Ovary (tissue), 9 donors: Measurements from ENCODE around the gene GANC. TPM values are rescaled to one million over a fixed set of nuclear protein-coding genes. Genes with fewer than 3 reads are reported as not detected.

Experiments
- DNase-seq, 5 donors: peaks; one replicate each; pipeline ENCODE4 v3.0.0-alpha.2; 2019 to 2020
- H3K27ac ChIP-seq, 2 donors: fragments of 200-600 bp; one replicate each; pipeline versions ENCODE4 v1.5.1 to v1.8.0; 2019 to 2022
- H3K27me3 ChIP-seq: fragments of 200-600 bp; one replicate; pipeline ENCODE4 v1.8.0; 2022
- H3K36me3 ChIP-seq: fragments of 200-600 bp; sonication (generic); one replicate; pipeline ENCODE4 v1.5.1; 2019
- H3K4me1 ChIP-seq: one replicate; pipeline ENCODE4 v1.8.1; 2013; ENCODE audit warnings: mild to moderate bottlenecking, moderate library complexity; ENCODE audit not compliant: insufficient read depth
- H3K4me3 ChIP-seq: fragments of 200-600 bp; sonication (generic); one replicate; pipeline ENCODE4 v1.5.1; 2017
- H3K9me3 ChIP-seq, 2 donors: fragments of 200-600 bp in 1 of 2; sonication (generic) in 1 of 2; one replicate each; pipeline versions ENCODE4 v1.5.1 to v1.8.1; 2013 to 2019; ENCODE audit warnings: mild to moderate bottlenecking in 1 of 2, moderate library complexity in 1 of 2
- EP300 ChIP-seq: sonication (generic); formaldehyde crosslinking; IDR thresholded peaks from one replicate; pipeline ENCODE4 v1.6.1; 2017; ENCODE audit warnings: antibody characterized with exemption
- POLR2A ChIP-seq: fragments of 450-650 bp; IDR thresholded peaks from one replicate; pipeline ENCODE4 v1.6.1; 2017; ENCODE audit warnings: antibody characterized with exemption, mild to moderate bottlenecking, moderate library complexity
- WGBS, 3 donors: extraction: QIAGEN DNeasy Blood & Tissue Kit in 1 of 3; methylation state at CpG; one replicate each; pipeline versions ENCODE4 v1.1.5 to v1.1.7; 2013 to 2017; 5-methylcytosine and 5-hydroxymethylcytosine counted together
- intact Hi-C, 4 donors: fragments of 100-400 bp; cut with DNase I; formaldehyde crosslinking; loops; one replicate each; pipeline versions ENCODE4 v1.11.0 to v1.15.1; 2022 to 2023
- polyA plus RNA-seq, 2 donors: library from polyadenylated mRNA; stranded (reverse); fragments of 200-250 nt in 1 of 2; fragments of 350-450 nt in 1 of 2; fragmentation: Illumina TruSeq in 1 of 2; extraction: RNeasy Lipid Tissue Mini Kit (QIAGEN cat#74804) in 1 of 2; gene quantifications; one replicate each; pipeline ENCODE4 v1.2.3, GENCODE V29; 2013 to 2014
- total RNA-seq, 7 donors: library from RNA; depleted of rRNA in 2 of 7; stranded (reverse); fragments of >200 nt in 2 of 7; fragmentation: NEBNext Ultra II Directional in 3 of 7; extraction: Animal tissue kit (Norgen Biotek cat#: 25700) in 3 of 7; gene quantifications; one replicate each; pipeline versions ENCODE4 v1.1.0 to v1.2.4, GENCODE V29; 2016 to 2023
- TF ChIP-seq, protein P1 (sequence below), 3 donors: fragments of 450-650 bp in 2 of 3; fragments of 200-600 bp in 1 of 3; IDR thresholded peaks; one replicate each; pipeline versions ENCODE4 v1.5.1 to v1.8.0; 2016 to 2022; ENCODE audit warnings: antibody characterized with exemption in 3 of 3, mild to moderate bottlenecking in 1 of 3
- donor health status: DM: no; HTN: no; CAD: no; lungs with moderate emphysema.
- donor health status: DM: no; HTN: no; CAD: no.
- donor health status: Bipolar disorder and iron deficiency.
- donor health status: DM: yes; HTN: yes; CAD: no.
- donor health status: DM: no; HTN: no; CAD: no.
- donor health status: DM: yes; HTN: yes; CAD: no.

The GANC gene
- total and polyA plus RNA-seq, 9 donors: 10.0 to 31.5 (median 28.1) TPM

DNA sequence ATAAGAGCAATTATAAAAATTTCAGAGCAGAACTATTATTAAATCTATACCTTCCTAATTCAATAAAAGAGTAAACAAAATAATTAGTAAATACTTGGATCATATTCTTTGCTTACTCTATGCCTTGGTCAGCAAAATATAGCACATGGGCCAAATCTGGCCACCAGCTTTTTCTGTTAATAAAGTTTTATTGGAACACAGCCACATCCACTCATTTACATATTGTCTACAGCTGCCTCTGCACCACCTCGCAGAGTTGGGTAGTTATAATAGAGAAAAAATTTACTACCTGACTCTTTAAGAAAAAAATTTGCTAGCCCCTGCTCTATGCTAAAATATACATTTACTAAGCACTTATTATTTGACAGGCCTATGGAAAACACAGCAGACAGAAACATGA lies 32.2 kb upstream of the GANC start:
- TF ChIP-seq, protein P1, sequence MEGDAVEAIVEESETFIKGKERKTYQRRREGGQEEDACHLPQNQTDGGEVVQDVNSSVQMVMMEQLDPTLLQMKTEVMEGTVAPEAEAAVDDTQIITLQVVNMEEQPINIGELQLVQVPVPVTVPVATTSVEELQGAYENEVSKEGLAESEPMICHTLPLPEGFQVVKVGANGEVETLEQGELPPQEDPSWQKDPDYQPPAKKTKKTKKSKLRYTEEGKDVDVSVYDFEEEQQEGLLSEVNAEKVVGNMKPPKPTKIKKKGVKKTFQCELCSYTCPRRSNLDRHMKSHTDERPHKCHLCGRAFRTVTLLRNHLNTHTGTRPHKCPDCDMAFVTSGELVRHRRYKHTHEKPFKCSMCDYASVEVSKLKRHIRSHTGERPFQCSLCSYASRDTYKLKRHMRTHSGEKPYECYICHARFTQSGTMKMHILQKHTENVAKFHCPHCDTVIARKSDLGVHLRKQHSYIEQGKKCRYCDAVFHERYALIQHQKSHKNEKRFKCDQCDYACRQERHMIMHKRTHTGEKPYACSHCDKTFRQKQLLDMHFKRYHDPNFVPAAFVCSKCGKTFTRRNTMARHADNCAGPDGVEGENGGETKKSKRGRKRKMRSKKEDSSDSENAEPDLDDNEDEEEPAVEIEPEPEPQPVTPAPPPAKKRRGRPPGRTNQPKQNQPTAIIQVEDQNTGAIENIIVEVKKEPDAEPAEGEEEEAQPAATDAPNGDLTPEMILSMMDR (IDR thresholded peaks at IDR 0.05): no peak
- TF ChIP-seq POLR2A: no peak
- TF ChIP-seq EP300: no peak
- no peak overlapping the region for H3K27ac ChIP-seq
- no peak for DNase-seq
- H3K9me3 ChIP-seq: no peaks in the 10 kb centered on the region
- H3K4me1 ChIP-seq: no peaks in the 10 kb centered on the region
- intact Hi-C loops: no loop called here
- no peak overlapping the region for H3K4me3 ChIP-seq
- peaks cover 4% of the 10 kb centered on the region for H3K36me3 ChIP-seq
- H3K27me3 ChIP-seq: no peaks in the 10 kb centered on the region
- WGBS, 3 donors: 90 to 95% (median 91%) methylated on average over 1 of the region's 1 CpG

DNA sequence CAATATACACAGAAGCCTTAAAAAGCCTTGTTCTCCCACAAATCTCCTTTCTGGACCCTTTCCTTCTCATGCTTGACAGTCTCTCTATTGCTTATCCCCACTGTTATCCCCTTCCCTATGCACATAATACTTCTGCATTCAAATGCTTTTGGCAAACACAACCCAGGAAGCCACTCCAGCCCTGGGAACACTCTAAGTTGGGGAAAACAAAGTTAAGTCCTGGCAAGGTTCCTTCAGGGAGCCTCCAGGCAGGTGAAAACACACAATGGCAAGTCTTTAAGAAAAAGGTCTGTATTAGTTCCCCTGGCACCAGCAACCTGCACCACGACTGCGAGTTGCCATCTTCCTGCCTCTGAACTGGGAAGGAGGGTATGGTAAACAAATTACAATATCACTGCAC lies 19.7 kb upstream of the GANC start:
- no peak for TF ChIP-seq EP300
- TF ChIP-seq POLR2A: no peak
- TF ChIP-seq, protein P1 (IDR thresholded peaks at IDR 0.05): no peak
- Histone ChIP-seq H3K4me1 (no peaks in the 10 kb centered on the region), H3K4me3 (no peak overlapping the region), H3K27ac (no peak overlapping the region), H3K36me3 (no peaks in the 10 kb centered on the region), H3K9me3 (no peaks in the 10 kb centered on the region), H3K27me3 (no peaks in the 10 kb centered on the region)
- intact Hi-C loops: no loop called here
- 96 to 99% (median 98%) methylated on average over 2 of the region's 2 CpGs for WGBS, 3 donors
- DNase-seq: no peak

DNA sequence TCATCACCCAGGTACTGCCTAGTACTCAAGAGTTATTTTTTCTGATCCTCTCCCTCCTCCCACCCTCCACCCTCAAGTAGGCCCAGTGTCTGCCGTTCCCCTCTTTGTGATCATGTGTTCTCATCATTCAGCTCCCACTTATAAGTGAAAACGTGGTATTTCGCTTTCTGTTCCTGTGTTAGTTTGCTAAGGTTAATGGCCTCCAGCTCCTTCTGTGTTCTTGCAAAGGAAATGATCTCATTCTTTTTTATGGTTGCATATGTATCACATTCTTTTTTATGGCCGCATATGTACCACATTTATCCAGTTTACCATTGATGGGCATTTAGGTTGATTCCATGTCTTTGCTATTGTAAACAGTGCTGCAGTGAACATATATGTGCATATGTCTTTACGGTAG lies 8.2 kb upstream of the GANC start:
- intact Hi-C loops: no loop called here
- no peaks in the 10 kb centered on the region for H3K27me3 ChIP-seq
- H3K27ac ChIP-seq: no peak overlapping the region
- peaks cover 3% of the 10 kb centered on the region for H3K36me3 ChIP-seq
- H3K4me1 ChIP-seq: no peaks in the 10 kb centered on the region
- no peak overlapping the region for H3K4me3 ChIP-seq
- H3K9me3 ChIP-seq: no peaks in the 10 kb centered on the region
- TF ChIP-seq POLR2A (no peak), EP300 (no peak)
- TF ChIP-seq, protein P1 (IDR thresholded peaks at IDR 0.05): no peak
- WGBS, 3 donors: 93 to 97% (median 94%) methylated on average over 5 of the region's 5 CpGs
- DNase-seq: no peak

DNA sequence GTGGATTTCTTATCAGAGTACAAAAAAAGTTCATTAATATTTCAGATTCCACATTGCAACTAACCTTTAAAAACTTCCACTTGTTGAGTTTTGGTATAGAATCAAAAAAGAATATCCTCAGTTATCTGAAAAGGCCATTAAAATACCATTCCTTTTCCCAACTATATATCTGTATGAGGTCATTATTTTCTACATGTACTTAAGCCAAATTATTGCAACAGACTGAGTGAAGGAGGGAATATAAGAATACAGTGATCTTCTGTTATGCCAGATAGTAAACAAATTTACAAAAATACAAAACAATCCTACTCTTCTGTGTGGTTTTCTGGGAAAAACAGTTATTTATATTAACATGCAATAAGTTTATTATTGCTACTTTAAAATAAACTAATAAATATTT lies 5.7 kb upstream of the GANC start:
- Histone ChIP-seq H3K27me3 (no peaks in the 10 kb centered on the region), H3K4me1 (no peaks in the 10 kb centered on the region), H3K9me3 (no peaks in the 10 kb centered on the region), H3K36me3 (peaks cover 3% of the 10 kb centered on the region), H3K27ac (no peak overlapping the region), H3K4me3 (no peak overlapping the region)
- intact Hi-C loops: no loop called here
- TF ChIP-seq, protein P1 (IDR thresholded peaks at IDR 0.05): no peak
- TF ChIP-seq EP300 (no peak), POLR2A (no peak)
- DNase-seq: no peak

DNA sequence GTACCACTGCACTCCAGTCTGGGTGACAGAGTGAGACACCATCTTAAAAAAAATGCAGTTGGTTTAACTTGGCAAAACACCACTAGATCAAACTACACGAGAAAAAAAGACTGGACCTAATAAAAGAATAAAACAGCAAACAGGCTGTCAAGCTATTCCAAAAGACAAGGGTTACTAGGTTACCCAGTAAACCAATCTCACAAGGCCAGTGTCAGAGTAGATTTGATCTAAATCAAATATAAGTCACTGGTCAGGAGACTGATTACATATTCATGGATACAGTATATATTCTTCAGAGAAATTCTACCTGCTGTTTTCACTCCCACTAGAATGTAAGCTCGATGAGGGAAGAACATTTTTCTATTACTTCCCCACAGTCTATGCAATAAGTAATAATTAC lies 2.5 kb upstream of the GANC start:
- Histone ChIP-seq H3K27ac (no peak overlapping the region), H3K4me3 (no peak overlapping the region), H3K9me3 (no peaks in the 10 kb centered on the region), H3K36me3 (no peaks in the 10 kb centered on the region), H3K27me3 (no peaks in the 10 kb centered on the region), H3K4me1 (peaks cover 5% of the 10 kb centered on the region)
- no peak for TF ChIP-seq EP300
- TF ChIP-seq, protein P1 (IDR thresholded peaks at IDR 0.05): no peak
- intact Hi-C loops: no loop called here
- 48 to 88% (median 48%) methylated on average over 1 to 2 of the region's 2 CpGs for WGBS, 3 donors
- no peak for DNase-seq
